GM12891 (cell line): Measurements from ENCODE around the gene RPL4.

ENCODE experiments used
- POLR2A ChIP-seq: IDR thresholded peaks from 2 replicates; pipeline ENCODE4 v1.6.1; 2011; ENCODE audit warnings: low read depth, low read length, control low read depth
- POLR2AphosphoS5 ChIP-seq: IDR thresholded peaks from 2 replicates; pipeline ENCODE4 v1.6.1; 2011; ENCODE audit warnings: low read depth, low read length, control low read depth
- SPI1 ChIP-seq: IDR thresholded peaks from 2 replicates; pipeline ENCODE4 v1.6.1; 2011; ENCODE audit warnings: low read depth, low read length, control low read depth
- TAF1 ChIP-seq: IDR thresholded peaks from 2 replicates; pipeline ENCODE4 v1.6.1; 2011; ENCODE audit warnings: low read depth, low read length, control low read depth

DNA sequence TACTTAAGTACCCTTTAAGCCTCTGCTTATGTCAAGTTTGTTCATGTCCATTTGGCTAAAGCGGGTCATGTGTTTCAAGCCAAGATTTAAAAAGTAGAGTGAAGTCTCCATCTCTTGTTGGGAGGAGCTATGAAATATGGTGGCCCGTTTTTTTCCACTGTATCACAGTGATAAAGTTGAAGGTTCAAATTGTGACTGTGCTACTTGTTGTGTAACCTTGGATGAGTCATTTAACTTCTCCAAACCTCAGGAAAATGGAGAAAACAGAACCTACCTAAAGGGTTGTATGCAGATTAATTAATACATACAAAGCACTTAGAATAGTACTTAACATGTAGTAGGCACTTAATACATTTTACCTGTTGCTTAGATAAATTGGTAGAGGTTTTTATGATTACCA, 50.5 kb downstream of the RPL4 start:
- TF ChIP-seq POLR2A (no peak), SPI1 (no peak), POLR2AphosphoS5 (no peak), TAF1 (no peak)
